Measurements from ENCODE around the gene PRRG2.

PRRG2 gene

GRCh38 chr19:49591731-49592485, 10.8 kb downstream of the PRRG2 start:
- TF ChIP-seq CREB1 (IDR thresholded peaks at IDR 0.05; ENCODE audit: low read depth) (no peak), TCF12 (IDR thresholded peaks at IDR 0.05; ENCODE audit: low read depth) (no peak), ZBTB7A (IDR thresholded peaks at IDR 0.05; ENCODE audit: low read depth) (0 out of 2 replicates have a peak, but pooled peaks have one; percentile 13)

- TF ChIP-seq USF1 (IDR thresholded peaks at IDR 0.05) (no peak), TEAD4 (IDR thresholded peaks at IDR 0.05) (no peak), CREB1 (IDR thresholded peaks at IDR 0.05; ENCODE audit: low read depth) (no peak), TCF12 (IDR thresholded peaks at IDR 0.05; ENCODE audit: low read depth) (no peak), TAF1 (IDR thresholded peaks at IDR 0.05; ENCODE audit: low read depth) (no peak), NFIC (IDR thresholded peaks at IDR 0.05) (no peak), MAX (IDR thresholded peaks at IDR 0.05) (no peak), YY1 (IDR thresholded peaks at IDR 0.05; ENCODE audit: low read depth) (no peak), ZBTB7A (IDR thresholded peaks at IDR 0.05; ENCODE audit: low read depth) (no peak), EP300 (IDR thresholded peaks at IDR 0.05; ENCODE audit: borderline replicate concordance) (no peak), FOXM1 (IDR thresholded peaks at IDR 0.05; ENCODE audit: borderline replicate concordance, low read depth) (no peak), REST (IDR thresholded peaks at IDR 0.05; ENCODE audit: low read depth) (no peak), RAD21 (IDR thresholded peaks at IDR 0.05; ENCODE audit: low read depth) (no peak), CEBPB (IDR thresholded peaks at IDR 0.05) (no peak), EGR1 (IDR thresholded peaks at IDR 0.05) (no peak)
Observed at GRCh38 chr19:49592486-49593232, 11.5 kb downstream of the PRRG2 start.

- TF ChIP-seq REST (IDR thresholded peaks at IDR 0.05; ENCODE audit: low read depth) (no peak), ZBTB7A (IDR thresholded peaks at IDR 0.05; ENCODE audit: low read depth) (peak; percentile 81; the same call in 1 of the 2 replicates), USF1 (IDR thresholded peaks at IDR 0.05) (0 out of 2 replicates have a peak, but pooled peaks have one; percentile 24)
Observed at GRCh38 chr19:49593233-49594113, 12.4 kb downstream of the PRRG2 start.

- TF ChIP-seq NFIC (IDR thresholded peaks at IDR 0.05): no peak
Observed at GRCh38 chr19:49594157-49594992, 13.3 kb downstream of the PRRG2 start.

GRCh38 chr19:49594993-49595818, 14.1 kb downstream of the PRRG2 start:
- TF ChIP-seq TAF1 (IDR thresholded peaks at IDR 0.05; ENCODE audit: low read depth): no peak
- no peak for TF ChIP-seq MAX (IDR thresholded peaks at IDR 0.05)
- no peak for TF ChIP-seq USF1 (IDR thresholded peaks at IDR 0.05)
- no peak for TF ChIP-seq EGR1 (IDR thresholded peaks at IDR 0.05)
- TF ChIP-seq CREB1 (IDR thresholded peaks at IDR 0.05; ENCODE audit: low read depth): no peak
- TF ChIP-seq EP300 (IDR thresholded peaks at IDR 0.05; ENCODE audit: borderline replicate concordance): no peak
- no peak for TF ChIP-seq NFIC (IDR thresholded peaks at IDR 0.05)
- no peak for TF ChIP-seq REST (IDR thresholded peaks at IDR 0.05; ENCODE audit: low read depth)
- no peak for TF ChIP-seq RAD21 (IDR thresholded peaks at IDR 0.05; ENCODE audit: low read depth)
- TF ChIP-seq CEBPB (IDR thresholded peaks at IDR 0.05): no peak
- TF ChIP-seq FOXM1 (IDR thresholded peaks at IDR 0.05; ENCODE audit: borderline replicate concordance, low read depth): no peak
